ENCODE data around the gene HMX1.

The HMX1 gene

GRCh38 chr4:8854931-8855330 is 16.7 kb downstream of the HMX1 start:
- DNase-seq = peak; percentile 60

- peak; percentile 25 for DNase-seq
Observed at GRCh38 chr4:8854016-8854415, 17.6 kb downstream of the HMX1 start.

GRCh38 chr4:8853249-8853648 is 18.4 kb downstream of the HMX1 start:
- DNase-seq = no peak

GRCh38 chr4:8852118-8852704 is 19.4 kb downstream of the HMX1 start:
- peak; percentile 62 for DNase-seq

GRCh38 chr4:8851321-8852117 is 20.1 kb downstream of the HMX1 start:
- no peak for DNase-seq

- DNase-seq = no peak
Observed at GRCh38 chr4:8850830-8851188, 20.8 kb downstream of the HMX1 start.

GRCh38 chr4:8850074-8850829 is 21.4 kb downstream of the HMX1 start:
- no peak for DNase-seq

- peak; percentile 58 for DNase-seq
Observed at GRCh38 chr4:8849266-8850073, 22.2 kb downstream of the HMX1 start.

GRCh38 chr4:8848507-8849265 is 23.0 kb downstream of the HMX1 start:
- DNase-seq = no peak

- DNase-seq = peak; percentile 69
Observed at GRCh38 chr4:8847764-8848163, 23.9 kb downstream of the HMX1 start.

GRCh38 chr4:8847331-8847730 is 24.3 kb downstream of the HMX1 start:
- DNase-seq = no peak

GRCh38 chr4:8846826-8847225 is 24.8 kb downstream of the HMX1 start:
- no peak for DNase-seq

- peak; percentile 27 for DNase-seq
Observed at GRCh38 chr4:8846046-8846720, 25.5 kb downstream of the HMX1 start.

GRCh38 chr4:8844976-8845690 is 26.5 kb downstream of the HMX1 start:
- DNase-seq = peak; percentile 14

GRCh38 chr4:8843597-8843996 is 28.0 kb downstream of the HMX1 start:
- DNase-seq = no peak

- DNase-seq = no peak
Observed at GRCh38 chr4:8842614-8843013, 29.0 kb downstream of the HMX1 start.

GRCh38 chr4:8841678-8842268 is 29.9 kb downstream of the HMX1 start:
- DNase-seq = no peak

GRCh38 chr4:8840816-8841455 is 30.7 kb downstream of the HMX1 start:
- DNase-seq = no peak

GRCh38 chr4:8840006-8840793 is 31.4 kb downstream of the HMX1 start:
- peak; percentile 7 for DNase-seq
